Fibroblast of skin of back (primary cell): ENCODE data around the gene TGM2.

ENCODE experiments used
- DNase-seq: peaks from one replicate; pipeline ENCODE4 v3.0.0-alpha.2; 2013

The TGM2 gene

DNA sequence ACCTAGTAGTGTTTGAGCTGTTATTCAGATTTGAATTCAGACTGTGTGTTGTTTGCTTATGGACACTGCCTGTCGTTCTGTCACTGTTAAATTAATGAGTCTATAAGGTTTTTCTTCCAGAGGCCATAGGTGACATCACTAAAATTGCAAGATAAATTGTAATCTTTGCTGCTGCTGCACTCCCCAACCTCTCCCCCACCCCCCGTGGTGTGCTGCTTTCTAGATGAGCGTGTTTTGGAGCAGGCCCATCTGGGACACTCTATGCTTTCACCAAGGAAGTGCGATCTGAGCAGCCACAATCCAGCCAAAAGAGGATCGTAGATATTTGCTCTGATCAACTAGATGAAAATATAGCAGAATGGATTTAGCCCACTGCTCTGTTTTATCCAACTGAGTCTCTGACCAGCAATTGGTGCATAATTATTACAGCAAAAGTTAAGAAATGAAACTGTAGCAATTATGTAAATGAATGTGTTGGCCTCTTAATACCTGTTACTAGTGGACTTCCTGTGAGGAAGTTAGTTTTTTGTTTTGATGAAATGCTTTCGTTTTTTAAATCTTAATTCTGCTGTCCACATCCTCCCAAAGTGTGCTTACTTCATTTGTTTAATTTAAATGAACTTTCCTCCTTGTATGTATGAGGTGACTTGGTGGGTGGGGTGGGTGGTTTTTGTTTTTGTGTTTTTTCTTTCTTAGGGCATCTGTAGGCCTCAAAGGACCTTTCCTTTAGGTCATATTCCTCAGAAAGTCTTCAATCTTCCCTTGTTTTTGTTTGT lies 73.4 kb downstream of the TGM2 start:
- DNase-seq: no peak

DNA sequence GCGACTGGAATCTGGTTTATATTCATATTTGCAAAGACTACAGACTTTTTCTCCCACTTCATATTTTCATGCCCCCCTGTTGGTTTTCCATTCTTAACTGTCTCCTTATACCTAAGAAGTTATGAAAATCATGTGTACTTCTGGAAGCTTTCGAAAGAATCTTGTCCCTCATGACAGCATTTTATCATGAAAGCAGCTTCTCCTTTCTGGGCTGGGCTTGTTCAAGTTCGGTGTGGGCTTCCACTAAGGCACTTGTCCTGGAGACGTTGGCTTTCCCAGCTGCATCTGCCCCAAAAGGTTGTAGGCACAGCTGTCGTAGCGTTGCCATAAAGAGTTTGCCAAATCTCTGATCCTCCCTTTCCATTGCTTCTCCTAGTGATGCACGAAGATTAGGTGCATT lies 75.0 kb downstream of the TGM2 start:
- no peak for DNase-seq

DNA sequence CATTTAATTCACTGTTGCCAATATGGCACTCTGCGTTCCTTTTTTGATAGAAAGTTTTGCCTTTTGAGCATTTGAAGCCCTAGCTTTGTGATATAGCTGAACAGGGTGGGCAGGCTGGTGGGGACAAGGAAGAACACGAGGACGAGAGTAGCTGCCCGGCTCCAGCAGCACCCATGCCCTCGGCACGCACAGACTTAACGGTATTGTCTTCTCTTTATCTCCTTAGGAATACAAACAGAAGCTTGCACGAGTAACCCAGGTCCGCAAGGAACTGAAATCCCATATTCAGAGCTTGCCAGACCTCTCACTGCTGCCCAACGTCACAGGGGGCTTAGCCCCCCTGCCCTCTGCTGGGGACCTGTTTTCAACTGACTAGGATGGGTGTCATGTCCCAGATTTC lies 75.6 kb downstream of the TGM2 start:
- no peak for DNase-seq

DNA sequence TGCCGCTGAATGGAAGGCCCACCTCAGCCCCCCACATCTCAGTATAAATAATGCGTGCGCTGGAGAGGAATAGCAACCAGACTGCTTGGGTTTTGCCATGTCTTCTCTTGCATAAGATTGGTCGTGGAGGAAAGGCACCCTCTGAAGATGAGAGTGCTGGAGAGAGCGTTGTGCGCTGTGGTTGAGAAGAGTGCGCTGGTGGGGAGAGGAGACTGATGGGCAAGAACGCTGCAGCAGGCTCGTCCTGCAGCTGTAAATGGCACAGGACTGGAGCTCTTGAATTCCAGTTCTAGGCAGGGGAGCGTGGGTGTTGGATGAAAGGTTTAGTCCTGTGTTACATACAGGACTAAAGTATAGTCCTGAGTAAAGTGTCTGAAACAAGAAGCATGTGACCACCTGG lies 80.0 kb downstream of the TGM2 start:
- DNase-seq: no peak

DNA sequence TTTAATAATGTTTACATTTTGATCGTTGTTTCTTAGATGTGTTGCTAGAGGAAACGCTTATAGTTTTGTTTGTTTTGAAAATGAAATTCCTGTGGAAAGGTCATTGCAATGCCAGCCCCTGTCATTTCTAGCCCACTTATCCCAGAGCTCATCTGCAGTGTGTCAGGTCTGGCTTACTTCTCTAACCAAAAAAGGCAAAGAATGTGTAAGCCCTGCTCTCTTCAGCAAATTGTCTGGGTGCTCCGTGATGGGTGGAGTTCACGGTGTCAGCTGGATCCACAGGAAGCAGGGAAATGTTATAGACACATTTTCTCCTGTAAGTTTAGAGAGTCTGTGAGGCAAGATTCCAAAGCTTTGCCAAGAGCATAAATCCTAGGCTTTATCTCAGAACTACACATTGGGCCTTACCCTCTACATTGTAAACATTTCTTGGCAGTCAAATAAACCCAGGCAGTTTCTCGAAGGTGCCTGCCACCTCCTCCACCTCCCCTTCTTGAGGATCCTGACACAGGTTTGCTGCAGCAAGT lies 80.6 kb downstream of the TGM2 start:
- DNase-seq: peak; percentile 94

DNA sequence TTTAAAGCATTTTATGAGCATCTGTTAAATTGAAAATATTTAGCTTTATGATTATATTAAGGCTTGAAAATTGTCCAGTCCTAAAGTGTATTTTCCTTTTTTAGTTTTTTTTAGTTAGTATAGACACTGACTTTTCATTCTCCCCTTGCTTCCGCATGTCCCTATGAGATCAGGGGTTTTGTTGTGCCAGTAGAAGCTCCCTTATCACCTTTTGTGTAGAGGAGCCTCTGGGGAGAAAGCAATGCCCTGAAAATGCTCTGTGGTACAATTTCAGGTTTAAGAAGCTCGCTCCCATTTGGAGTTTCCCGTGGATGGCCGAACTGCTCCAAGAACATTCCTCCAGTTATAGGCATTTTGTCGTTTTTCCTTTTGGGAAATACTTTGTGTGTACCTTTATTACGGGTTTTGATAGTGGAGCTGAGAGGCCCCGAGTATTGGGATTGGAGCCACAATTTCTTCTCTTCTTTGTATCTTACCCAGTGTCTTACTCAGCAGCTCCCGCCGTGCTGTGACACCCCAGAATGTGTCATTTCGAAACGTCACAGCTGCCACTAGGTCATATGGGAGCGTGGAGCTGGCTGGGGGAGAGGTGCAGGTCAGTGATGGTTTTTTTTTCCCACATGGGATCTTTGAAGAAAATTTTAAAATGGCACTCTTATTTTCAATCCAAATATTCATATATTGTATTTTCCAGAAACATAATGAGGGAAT lies 81.6 kb downstream of the TGM2 start:
- DNase-seq: no peak

DNA sequence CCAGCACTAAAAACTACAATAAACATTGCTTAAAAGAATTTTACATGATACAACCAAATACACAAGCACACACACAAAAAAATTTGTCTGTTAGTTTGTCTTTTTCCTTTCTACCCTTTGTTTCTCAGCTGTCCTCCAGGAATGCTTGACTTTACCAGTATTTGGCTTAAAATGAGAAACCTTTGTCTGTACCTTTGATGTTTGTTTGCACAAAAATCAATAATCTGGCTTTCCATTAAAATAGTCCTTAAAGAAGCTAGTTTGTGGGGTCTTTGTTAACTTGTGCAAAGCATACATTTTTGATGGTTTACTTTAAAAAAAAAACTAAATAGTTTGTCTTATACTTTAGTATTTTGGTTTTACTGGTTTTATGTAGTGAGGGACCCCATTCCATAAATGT lies 82.2 kb downstream of the TGM2 start:
- no peak for DNase-seq

DNA sequence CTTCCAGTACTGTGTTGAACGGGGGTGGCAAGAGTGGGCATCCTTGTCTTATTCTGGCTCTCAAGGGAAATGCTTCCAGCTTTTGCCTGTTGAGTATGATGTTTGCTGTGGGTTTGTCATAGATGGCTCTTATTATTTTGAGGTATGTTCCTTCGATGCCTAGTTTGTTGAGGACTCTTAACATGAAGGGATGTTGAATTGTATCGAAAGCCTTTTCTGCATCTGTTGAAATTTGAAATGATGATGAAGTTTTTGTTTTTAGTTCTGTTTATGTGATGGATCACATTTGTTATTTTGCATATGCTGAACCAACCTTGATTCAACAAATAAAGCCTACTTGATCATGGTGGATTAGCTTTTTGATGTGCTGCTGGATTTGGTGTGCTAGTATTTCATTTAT lies 83.5 kb downstream of the TGM2 start:
- DNase-seq: no peak

DNA sequence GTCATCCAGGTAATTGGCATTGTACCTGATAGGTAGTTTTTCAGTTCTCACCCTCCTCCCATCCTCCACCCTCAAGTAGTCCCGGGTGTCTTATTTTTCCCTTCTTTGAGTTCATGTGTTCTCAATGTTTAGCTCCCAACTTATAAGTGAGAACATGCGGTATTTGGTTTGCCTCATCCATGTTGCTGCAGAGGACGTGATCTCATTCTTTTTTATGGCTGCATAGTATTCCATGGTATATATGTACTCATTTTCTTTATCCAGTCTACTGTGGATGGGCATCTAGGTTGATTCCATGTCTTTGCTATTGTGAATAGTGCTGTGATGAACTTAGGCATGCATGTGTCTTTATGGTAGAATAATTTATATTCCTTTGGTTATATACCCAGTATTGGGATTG lies 85.7 kb downstream of the TGM2 start:
- DNase-seq: no peak

DNA sequence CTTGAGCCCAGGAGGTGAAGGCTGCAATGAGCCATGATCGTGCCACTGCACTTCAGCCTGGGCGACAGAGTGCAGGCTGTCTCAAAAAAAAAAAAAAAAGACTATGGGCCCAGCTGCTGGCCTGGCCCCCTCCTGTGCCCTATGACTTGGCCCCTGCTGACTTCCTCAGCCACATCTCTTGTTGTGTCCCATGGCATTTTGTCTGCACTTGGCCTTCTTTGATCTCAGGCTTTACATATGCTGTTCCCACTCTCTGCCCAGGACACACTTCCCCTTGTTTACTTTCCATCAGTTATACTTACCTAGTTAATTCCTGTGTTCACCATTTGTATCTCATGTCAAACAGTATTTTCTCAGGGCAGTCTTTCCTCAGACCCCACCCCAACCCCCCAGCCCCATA lies 87.0 kb downstream of the TGM2 start:
- DNase-seq: no peak
